BJ (cell line): ENCODE measurements around the gene ATP13A3. TPM values are rescaled to one million over a fixed set of nuclear protein-coding genes. Genes with fewer than 3 reads are reported as not detected.

ENCODE experiments used
- CTCF ChIA-PET: fragments of 350-600 bp; formaldehyde crosslinking; extraction: SDS; loops from one replicate; lab custom pipeline; 2021; ENCODE audit warnings: antibody characterized with exemption, inconsistent platforms; lab: Yijun Ruan, JAX
- POLR2A ChIA-PET: fragments of 300-600 bp; sonication (Branson Sonifier 250); formaldehyde crosslinking; extraction: SDS; loops from one replicate; lab custom pipeline; 2021; ENCODE audit warnings: antibody characterized with exemption; lab: Charles Lee
- DNase-seq: peaks from one replicate; pipeline ENCODE4 v3.0.0-alpha.2; 2011; ENCODE audit warnings: low read depth
- H3K27me3 ChIP-seq: 2 replicates; pipeline ENCODE4 v1.6.0; 2011; ENCODE audit warnings: low read length; ENCODE audit not compliant: control insufficient read depth, insufficient read depth
- H3K36me3 ChIP-seq: 2 replicates; pipeline ENCODE4 v1.5.1; 2011; ENCODE audit warnings: low read length; ENCODE audit not compliant: control insufficient read depth, insufficient read depth
- H3K4me3 ChIP-seq: 2 replicates; pipeline ENCODE4 v1.5.1; 2011; ENCODE audit warnings: low read depth, mild to moderate bottlenecking, control low read depth, low read length
- polyA plus RNA-seq: library from polyadenylated mRNA; depleted of rRNA; stranded (reverse); fragments of >200 nt; gene quantifications from 2 replicates; pipeline ENCODE4 v1.2.3, GENCODE V29; 2011; rRNA removed
- small RNA-seq: library from RNA; depleted of rRNA; stranded (forward); fragments of <200 nt; gene quantifications from one replicate; pipeline ENCODE3, GENCODE V24; 2012; ENCODE audit warnings: low replicate concordance, low read depth; ENCODE audit not compliant: insufficient read length
- TF ChIP-seq, protein P1 (sequence below): IDR thresholded peaks from 2 replicates; pipeline ENCODE4 v1.5.1; 2011; ENCODE audit warnings: low read depth, mild to moderate bottlenecking, control low read depth, inconsistent platforms, low read length, moderate library complexity; ENCODE audit not compliant: insufficient read depth

ATP13A3 gene
- polyA plus RNA-seq, 1 experiment, result 47.1 TPM

DNA sequence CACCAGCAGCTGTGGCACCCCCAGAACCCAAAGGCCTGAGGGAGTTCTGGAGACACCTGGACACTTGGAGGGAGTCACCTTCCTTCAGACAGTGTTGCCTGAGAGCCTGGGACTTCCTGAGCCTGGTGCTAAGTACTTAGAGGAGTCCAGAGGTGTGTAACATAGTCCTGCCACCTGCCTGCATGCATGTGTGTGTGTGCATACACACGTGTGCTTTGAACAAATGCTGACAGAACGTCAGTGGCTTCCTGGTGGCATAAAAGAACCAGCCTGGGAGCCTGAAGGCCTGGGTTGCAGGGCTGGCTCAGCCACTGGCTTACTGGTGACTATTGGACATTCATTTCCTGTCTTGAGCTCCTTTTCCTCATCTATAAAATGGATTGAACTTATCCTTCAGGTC, 132.5 kb downstream of the ATP13A3 start:
- ChIA-PET POLR2A (no interaction called here), CTCF (interaction anchor here (0.9 kb wide), 1 partner anchor 11 kb away, joined by 3 read pairs; no protein-coding TSS in a partner anchor)
- TF ChIP-seq, protein P1, sequence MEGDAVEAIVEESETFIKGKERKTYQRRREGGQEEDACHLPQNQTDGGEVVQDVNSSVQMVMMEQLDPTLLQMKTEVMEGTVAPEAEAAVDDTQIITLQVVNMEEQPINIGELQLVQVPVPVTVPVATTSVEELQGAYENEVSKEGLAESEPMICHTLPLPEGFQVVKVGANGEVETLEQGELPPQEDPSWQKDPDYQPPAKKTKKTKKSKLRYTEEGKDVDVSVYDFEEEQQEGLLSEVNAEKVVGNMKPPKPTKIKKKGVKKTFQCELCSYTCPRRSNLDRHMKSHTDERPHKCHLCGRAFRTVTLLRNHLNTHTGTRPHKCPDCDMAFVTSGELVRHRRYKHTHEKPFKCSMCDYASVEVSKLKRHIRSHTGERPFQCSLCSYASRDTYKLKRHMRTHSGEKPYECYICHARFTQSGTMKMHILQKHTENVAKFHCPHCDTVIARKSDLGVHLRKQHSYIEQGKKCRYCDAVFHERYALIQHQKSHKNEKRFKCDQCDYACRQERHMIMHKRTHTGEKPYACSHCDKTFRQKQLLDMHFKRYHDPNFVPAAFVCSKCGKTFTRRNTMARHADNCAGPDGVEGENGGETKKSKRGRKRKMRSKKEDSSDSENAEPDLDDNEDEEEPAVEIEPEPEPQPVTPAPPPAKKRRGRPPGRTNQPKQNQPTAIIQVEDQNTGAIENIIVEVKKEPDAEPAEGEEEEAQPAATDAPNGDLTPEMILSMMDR, result no peak
- H3K4me3 ChIP-seq, result no peak overlapping the region
- peaks cover 6% of the 10 kb centered on the region; the same call in 1 of the 2 replicates for H3K27me3 ChIP-seq
- H3K36me3 ChIP-seq, result no peaks in the 10 kb centered on the region
- DNase-seq, result no peak

Small RNA genes lying within 50 kb of the gene (small RNA-seq; reads per million reads assigned to genes)
- gene AC108676.2 (not detected), gene RNU6-1101P (not detected)

Other genes with a start within 250 kb of the ATP13A3 start
- not detected in 2 replicates for gene CPN2, start 135.7 kb downstream of the ATP13A3 start, polyA plus RNA-seq
- gene LRRC15, start 117.3 kb downstream of the ATP13A3 start, polyA plus RNA-seq, result 0.67 and 1.2 TPM in 2 replicates
- gene GP5, start 87.7 kb downstream of the ATP13A3 start, polyA plus RNA-seq, result 0.02 TPM in 1 of 2 replicates, not detected in the other
- gene TMEM44, start 146.4 kb upstream of the ATP13A3 start, polyA plus RNA-seq, result 11.7 and 17.7 TPM in 2 replicates
- 23.9 and 35.4 TPM in 2 replicates for gene LSG1, start 185.2 kb upstream of the ATP13A3 start, polyA plus RNA-seq
- gene FAM43A, start 198.9 kb upstream of the ATP13A3 start, polyA plus RNA-seq, result 12.2 and 14.6 TPM in 2 replicates